K562 (cell line): ENCODE data around the gene SLA2. TPM values are rescaled to one million over a fixed set of nuclear protein-coding genes. Genes with fewer than 3 reads are reported as not detected.

Experiments used
- ARID3B ChIP-seq: fragments of 250-450 bp; sonication (Bioruptor Pico); IDR thresholded peaks from 2 replicates; pipeline ENCODE4 v1.4.0; 2020; ENCODE audit warnings: borderline replicate concordance
- CREBBP ChIP-seq: IDR thresholded peaks from one replicate; pipeline ENCODE4 v1.6.1; 2012; ENCODE audit warnings: low read depth, mild to moderate bottlenecking, control low read depth, inconsistent platforms, low read length
- MGA ChIP-seq: fragments of 450-650 bp; IDR thresholded peaks from 2 replicates; pipeline ENCODE4 v1.6.1; 2016; ENCODE audit warnings: mild to moderate bottlenecking, moderate library complexity
- NKRF ChIP-seq: fragments of 450-650 bp; IDR thresholded peaks from 2 replicates; pipeline ENCODE4 v1.6.1; 2016; ENCODE audit warnings: borderline replicate concordance
- STAT5A ChIP-seq: IDR thresholded peaks from 2 replicates; pipeline ENCODE4 v1.6.1; 2012; ENCODE audit warnings: low read length, inconsistent platforms, borderline replicate concordance
- TCF3 ChIP-seq: sonication (generic); formaldehyde crosslinking; IDR thresholded peaks from 2 replicates; pipeline ENCODE4 v1.4.0; 2020; ENCODE audit warnings: mild to moderate bottlenecking, missing genetic modification reagents
- TCF7 ChIP-seq: sonication (generic); IDR thresholded peaks from 2 replicates; pipeline ENCODE4 v1.6.1; 2016; ENCODE audit warnings: antibody characterized with exemption, borderline replicate concordance
- polyA plus RNA-seq, 8 experiments: library from polyadenylated mRNA; depleted of rRNA in 4 of 8; stranded (reverse) in 5 of 8; unstranded in 3 of 8; fragments of >200 nt; fragmentation: Nextera tagmentation in 2 of 8; fragmentation: Illumina TruSeq in 1 of 8; extraction: Ambion mirVana in 2 of 8; extraction: Trizol in 1 of 8; gene quantifications; 2 replicates each; pipeline versions ENCODE4 v1.2.1 to v1.2.3, GENCODE V29; 2011 to 2014; ENCODE audit warnings: inconsistent platforms in 1 of 8, missing spikeins in 1 of 8
- total RNA-seq, 7 experiments: library from RNA; depleted of rRNA in 6 of 7; stranded (reverse); fragments of >200 nt in 6 of 7; fragmentation: Illumina TruSeq in 2 of 7; extraction: Trizol in 2 of 7; gene quantifications; 2 replicates each; pipeline versions ENCODE4 v1.2.1 to v1.2.3, GENCODE V29; 2011 to 2021; ENCODE audit warnings: low replicate concordance in 1 of 7
- TF ChIP-seq, protein P1 (sequence below): fragments of 200-800 bp; sonication (Bioruptor generic); IDR thresholded peaks from 2 replicates; pipeline ENCODE4 v1.6.1; 2017; ENCODE audit warnings: missing genetic modification characterization, missing compliant biosample characterization

Gene SLA2
- total and polyA plus RNA-seq, 9 of the 15 experiments (the other 6 are each of a cell fraction or from before 2014, with no cell fraction given) = 0.07 TPM; not detected in 7

GRCh38 chr20:36565520-36565919 is 80.5 kb downstream of the SLA2 start (continued):
- TF ChIP-seq MGA (no peak), ARID3B (CRISPR knock-in tag) (no peak), CREBBP (no peak), NKRF (no peak), TCF7 (no peak), STAT5A (no peak), TCF3 (no peak)
- TF ChIP-seq, protein P1, sequence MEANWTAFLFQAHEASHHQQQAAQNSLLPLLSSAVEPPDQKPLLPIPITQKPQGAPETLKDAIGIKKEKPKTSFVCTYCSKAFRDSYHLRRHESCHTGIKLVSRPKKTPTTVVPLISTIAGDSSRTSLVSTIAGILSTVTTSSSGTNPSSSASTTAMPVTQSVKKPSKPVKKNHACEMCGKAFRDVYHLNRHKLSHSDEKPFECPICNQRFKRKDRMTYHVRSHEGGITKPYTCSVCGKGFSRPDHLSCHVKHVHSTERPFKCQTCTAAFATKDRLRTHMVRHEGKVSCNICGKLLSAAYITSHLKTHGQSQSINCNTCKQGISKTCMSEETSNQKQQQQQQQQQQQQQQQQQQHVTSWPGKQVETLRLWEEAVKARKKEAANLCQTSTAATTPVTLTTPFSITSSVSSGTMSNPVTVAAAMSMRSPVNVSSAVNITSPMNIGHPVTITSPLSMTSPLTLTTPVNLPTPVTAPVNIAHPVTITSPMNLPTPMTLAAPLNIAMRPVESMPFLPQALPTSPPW (CRISPR knock-in tag) = no peak
